SK-N-SH (cell line): Measurements from ENCODE around the gene RNLS. TPM values are rescaled to one million over a fixed set of nuclear protein-coding genes. Genes with fewer than 3 reads are reported as not detected.

Experiments used
- CTCF ChIA-PET: fragments of 300-600, 350-600 bp; formaldehyde crosslinking; extraction: SDS; loops from one replicate; lab custom pipeline; 2021; lab: Yijun Ruan, JAX
- POLR2A ChIA-PET: fragments of 350-600 bp; sonication (Branson Sonifier 250); formaldehyde crosslinking; extraction: SDS; loops from one replicate; lab custom pipeline; 2020; ENCODE audit warnings: antibody characterized with exemption, inconsistent platforms; lab: Yijun Ruan, JAX
- DNase-seq: peaks from one replicate; pipeline ENCODE4 v3.0.0; 2012
- H2AFZ ChIP-seq: fragments of 200-600 bp; sonication (generic); 2 replicates; pipeline ENCODE4 v1.8.1; 2016; ENCODE audit warnings: antibody characterized with exemption, mild to moderate bottlenecking, low read depth
- H3F3A ChIP-seq: fragments of 200-600 bp; sonication (generic); replicated peaks from 2 replicates; pipeline ENCODE3; 2016; ENCODE audit warnings: antibody characterized with exemption, mild to moderate bottlenecking; ENCODE audit not compliant: insufficient read depth
- H3K27ac ChIP-seq, 2 experiments: fragments of 200-500 bp in 1 of 2; fragments of 200-600 bp in 1 of 2; sonication (Bioruptor generic) in 1 of 2; sonication (generic), shearing (Covaris generic) in 1 of 2; 2 replicates each; pipeline versions ENCODE4 v1.5.1 to v1.6.1; 2014 to 2016; ENCODE audit warnings: low read depth in 2 of 2, inconsistent platforms in 1 of 2, low read length in 1 of 2, mild to moderate bottlenecking in 1 of 2, mixed read lengths in 1 of 2
- H3K27me3 ChIP-seq: fragments of 200-600 bp; sonication (generic), shearing (Covaris generic); 2 replicates; pipeline ENCODE4 v1.6.1; 2016; ENCODE audit warnings: mixed run types; ENCODE audit not compliant: insufficient read depth
- H3K36me3 ChIP-seq, 2 experiments: fragments of 200-500 bp in 1 of 2; fragments of 200-600 bp in 1 of 2; sonication (Bioruptor generic) in 1 of 2; sonication (generic) in 1 of 2; replicated peaks in 1 of 2; 2 replicates each; pipeline versions ENCODE3 to v1.5.1; 2014 to 2016; ENCODE audit warnings: low read length in 1 of 2, mild to moderate bottlenecking in 1 of 2; ENCODE audit not compliant: insufficient read depth in 2 of 2, control insufficient read depth in 1 of 2
- H3K4me1 ChIP-seq, 2 experiments: fragments of 200-500 bp in 1 of 2; fragments of 200-600 bp in 1 of 2; sonication (Bioruptor generic) in 1 of 2; sonication (generic), shearing (Covaris generic) in 1 of 2; 2 replicates each; pipeline versions ENCODE4 v1.5.1 to v1.6.1; 2014 to 2016; ENCODE audit warnings: low read depth in 1 of 2, low read length in 1 of 2, mixed run types in 1 of 2; ENCODE audit not compliant: insufficient read depth in 2 of 2, control insufficient read depth in 1 of 2
- H3K4me2 ChIP-seq: fragments of 200-600 bp; sonication (generic), shearing (Covaris generic); 2 replicates; pipeline ENCODE4 v1.6.1; 2017; ENCODE audit warnings: mixed run types
- H3K4me3 ChIP-seq, 2 experiments: fragments of 200-500 bp in 1 of 2; fragments of 200-600 bp in 1 of 2; sonication (Bioruptor generic) in 1 of 2; sonication (generic), shearing (Covaris generic) in 1 of 2; 2 replicates each; pipeline versions ENCODE4 v1.5.1 to v1.8.1; 2014 to 2016; ENCODE audit warnings: low read depth in 2 of 2, inconsistent platforms in 1 of 2, low read length in 1 of 2, mild to moderate bottlenecking in 1 of 2, mixed read lengths in 1 of 2, moderate library complexity in 1 of 2
- H3K79me2 ChIP-seq: fragments of 200-600 bp; sonication (generic); 2 replicates; pipeline ENCODE4 v1.8.1; 2017; ENCODE audit warnings: mild to moderate bottlenecking; ENCODE audit not compliant: insufficient read depth
- H3K9ac ChIP-seq: fragments of 200-600 bp; sonication (generic); 2 replicates; pipeline ENCODE4 v1.6.1; 2017; ENCODE audit warnings: mixed run types
- H3K9me2 ChIP-seq: fragments of 200-600 bp; sonication (generic); 2 replicates; pipeline ENCODE4 v1.6.1; 2017; ENCODE audit warnings: mixed run types
- H3K9me3 ChIP-seq: fragments of 200-600 bp; sonication (generic); 2 replicates; pipeline ENCODE4 v1.6.1; 2017; ENCODE audit warnings: mixed run types, mild to moderate bottlenecking, moderate library complexity
- H4K20me1 ChIP-seq: fragments of 200-600 bp; sonication (generic); 2 replicates; pipeline ENCODE4 v1.6.1; 2017; ENCODE audit warnings: mild to moderate bottlenecking, mixed run types; ENCODE audit not compliant: insufficient read depth
- CHD2 ChIP-seq: fragments of 150-350 bp; IDR thresholded peaks from 2 replicates; pipeline ENCODE4 v1.6.1; 2018; ENCODE audit warnings: low read length; ENCODE audit not compliant: partially characterized antibody
- ELF1 ChIP-seq: IDR thresholded peaks from 2 replicates; pipeline ENCODE4 v1.4.0; 2012
- FOSL2 ChIP-seq: IDR thresholded peaks from 2 replicates; pipeline ENCODE4 v1.4.0; 2012; ENCODE audit warnings: low read depth, mild to moderate bottlenecking, moderate library complexity, borderline replicate concordance
- FOXM1 ChIP-seq: IDR thresholded peaks from 2 replicates; pipeline ENCODE4 v1.4.0; 2012; ENCODE audit warnings: low read depth, mild to moderate bottlenecking
- GABPA ChIP-seq: IDR thresholded peaks from 2 replicates; pipeline ENCODE4 v1.4.0; 2012; ENCODE audit warnings: low read depth, mild to moderate bottlenecking
- GATA2 ChIP-seq: sonication (generic); formaldehyde crosslinking; IDR thresholded peaks from 2 replicates; pipeline ENCODE4 v1.5.0; 2020; ENCODE audit warnings: mild to moderate bottlenecking, missing genetic modification reagents
- JUND ChIP-seq: IDR thresholded peaks from 2 replicates; pipeline ENCODE4 v1.4.0; 2012
- MEF2A ChIP-seq: IDR thresholded peaks from 2 replicates; pipeline ENCODE4 v1.4.0; 2012; ENCODE audit warnings: low read depth, borderline replicate concordance
- MXI1 ChIP-seq: IDR thresholded peaks from 2 replicates; pipeline ENCODE4 v1.6.1; 2012; ENCODE audit warnings: mild to moderate bottlenecking, low read depth, low read length, improper control_type of control experiment
- NRF1 ChIP-seq: IDR thresholded peaks from 2 replicates; pipeline ENCODE4 v1.6.1; 2012; ENCODE audit warnings: low read depth, mild to moderate bottlenecking, low read length
- POLR2AphosphoS5 ChIP-seq: IDR thresholded peaks from 2 replicates; pipeline ENCODE4 v1.6.1; 2012; ENCODE audit warnings: low read depth, low read length
- RAD21 ChIP-seq: IDR thresholded peaks from 2 replicates; pipeline ENCODE4 v1.6.1; 2012; ENCODE audit warnings: mild to moderate bottlenecking, low read length
- RCOR1 ChIP-seq: fragments of 150-350 bp; IDR thresholded peaks from 2 replicates; pipeline ENCODE4 v1.6.1; 2017; ENCODE audit warnings: antibody characterized with exemption, low read length
- RFX5 ChIP-seq: IDR thresholded peaks from 2 replicates; pipeline ENCODE4 v1.6.1; 2012; ENCODE audit warnings: mild to moderate bottlenecking, improper control_type of control experiment, low read length
- RXRA ChIP-seq: IDR thresholded peaks from 2 replicates; pipeline ENCODE4 v1.4.0; 2012; ENCODE audit warnings: low read depth, mild to moderate bottlenecking, borderline replicate concordance
- SMC3 ChIP-seq: IDR thresholded peaks from 2 replicates; pipeline ENCODE4 v1.6.1; 2012; ENCODE audit warnings: low read depth, low read length, improper control_type of control experiment
- TAF1 ChIP-seq: IDR thresholded peaks from 2 replicates; pipeline ENCODE4 v1.6.1; 2012; ENCODE audit warnings: low read depth, mild to moderate bottlenecking, low read length, moderate library complexity, borderline replicate concordance
- TEAD4 ChIP-seq: IDR thresholded peaks from 2 replicates; pipeline ENCODE4 v1.4.0; 2012; ENCODE audit warnings: mild to moderate bottlenecking, borderline replicate concordance; ENCODE audit not compliant: insufficient read depth
- YY1 ChIP-seq: IDR thresholded peaks from 2 replicates; pipeline ENCODE4 v1.4.0; 2012; ENCODE audit warnings: low read depth, mild to moderate bottlenecking
- WGBS: methylation state at CpG from one replicate; pipeline ENCODE4 v1.1.6; 2017; ENCODE audit warnings: low lambda C conversion rate; 5-methylcytosine and 5-hydroxymethylcytosine counted together
- polyA plus RNA-seq, 3 experiments: library from polyadenylated mRNA; depleted of rRNA; stranded (reverse); fragments of >200 nt; gene quantifications; 2 replicates each; pipeline ENCODE4 v1.2.3, GENCODE V29; 2012
- TF ChIP-seq, protein P1 (sequence below): fragments of 150-350 bp; IDR thresholded peaks from 2 replicates; pipeline ENCODE4 v1.6.1; 2017; ENCODE audit warnings: antibody characterized with exemption, low read length, low read depth, borderline replicate concordance
- TF ChIP-seq, protein P2 (sequence below): fragments of 200-600 bp; sonication (generic); IDR thresholded peaks from 2 replicates; pipeline ENCODE4 v1.6.1; 2017; ENCODE audit warnings: antibody characterized with exemption, mild to moderate bottlenecking, moderate library complexity
- TF ChIP-seq, protein P3 (sequence below): IDR thresholded peaks from 2 replicates; pipeline ENCODE4 v1.6.1; 2012; ENCODE audit warnings: mild to moderate bottlenecking, low read depth, low read length, moderate library complexity
- TF ChIP-seq, protein P4 (sequence below): fragments of 150-350 bp; IDR thresholded peaks from 2 replicates; pipeline ENCODE4 v1.6.1; 2016; ENCODE audit warnings: mild to moderate bottlenecking, low read depth, low read length

Gene RNLS
- polyA plus RNA-seq, 1 of the 3 experiments (the other 2 are of a cell fraction) = not detected

DNA sequence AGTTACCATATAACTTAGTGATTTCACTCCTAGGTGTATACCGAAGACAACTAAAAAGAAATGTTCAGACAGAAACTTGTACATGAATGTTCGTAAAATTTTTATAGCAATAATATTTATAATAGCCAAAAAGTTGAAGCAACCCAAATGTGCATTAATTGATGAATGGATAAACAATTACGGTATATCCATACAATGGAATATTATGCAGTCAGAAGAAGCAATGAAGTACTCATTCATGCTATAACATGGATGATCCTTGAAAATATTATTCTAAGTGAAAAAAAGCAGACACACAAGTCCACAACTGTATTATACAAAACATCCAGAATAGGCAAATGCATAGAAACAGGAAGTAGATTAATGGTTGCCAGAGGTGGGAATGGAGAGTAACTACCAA, 183.9 kb downstream of the RNLS start:
- H3K36me3 ChIP-seq = peaks cover 0 to 6% of the 10 kb centered on the region in 2 experiments
- no peaks in the 10 kb centered on the region for H3K79me2 ChIP-seq
- ChIA-PET CTCF (interaction anchor here (1.0 kb wide), 1 partner anchor 10 kb away, joined by 6 read pairs; no protein-coding TSS in a partner anchor), POLR2A (no interaction called here)
- H3K4me1 ChIP-seq = no peaks in the 10 kb centered on the region
- 80% methylated on average over 3 of the region's 3 CpGs for WGBS
- DNase-seq = no peak
- no peaks in the 10 kb centered on the region for H3K27me3 ChIP-seq
- no peak overlapping the region for H3K27ac ChIP-seq
- H3K9me2 ChIP-seq = no peaks in the 10 kb centered on the region
- no peak overlapping the region for H3K4me2 ChIP-seq
- H3K9ac ChIP-seq = no peak overlapping the region
- no peak overlapping the region for H2AFZ ChIP-seq
- TF ChIP-seq JUND (no peak), RAD21 (no peak), MEF2A (no peak), YY1 (no peak), GATA2 (CRISPR knock-in tag) (no peak), NRF1 (no peak), POLR2AphosphoS5 (no peak), FOXM1 (no peak), RFX5 (no peak), GABPA (no peak), ELF1 (no peak), FOSL2 (no peak), CHD2 (no peak), MXI1 (no peak)
- TF ChIP-seq, protein P1, sequence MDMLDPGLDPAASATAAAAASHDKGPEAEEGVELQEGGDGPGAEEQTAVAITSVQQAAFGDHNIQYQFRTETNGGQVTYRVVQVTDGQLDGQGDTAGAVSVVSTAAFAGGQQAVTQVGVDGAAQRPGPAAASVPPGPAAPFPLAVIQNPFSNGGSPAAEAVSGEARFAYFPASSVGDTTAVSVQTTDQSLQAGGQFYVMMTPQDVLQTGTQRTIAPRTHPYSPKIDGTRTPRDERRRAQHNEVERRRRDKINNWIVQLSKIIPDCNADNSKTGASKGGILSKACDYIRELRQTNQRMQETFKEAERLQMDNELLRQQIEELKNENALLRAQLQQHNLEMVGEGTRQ = no peak
- TF ChIP-seq, protein P2, sequence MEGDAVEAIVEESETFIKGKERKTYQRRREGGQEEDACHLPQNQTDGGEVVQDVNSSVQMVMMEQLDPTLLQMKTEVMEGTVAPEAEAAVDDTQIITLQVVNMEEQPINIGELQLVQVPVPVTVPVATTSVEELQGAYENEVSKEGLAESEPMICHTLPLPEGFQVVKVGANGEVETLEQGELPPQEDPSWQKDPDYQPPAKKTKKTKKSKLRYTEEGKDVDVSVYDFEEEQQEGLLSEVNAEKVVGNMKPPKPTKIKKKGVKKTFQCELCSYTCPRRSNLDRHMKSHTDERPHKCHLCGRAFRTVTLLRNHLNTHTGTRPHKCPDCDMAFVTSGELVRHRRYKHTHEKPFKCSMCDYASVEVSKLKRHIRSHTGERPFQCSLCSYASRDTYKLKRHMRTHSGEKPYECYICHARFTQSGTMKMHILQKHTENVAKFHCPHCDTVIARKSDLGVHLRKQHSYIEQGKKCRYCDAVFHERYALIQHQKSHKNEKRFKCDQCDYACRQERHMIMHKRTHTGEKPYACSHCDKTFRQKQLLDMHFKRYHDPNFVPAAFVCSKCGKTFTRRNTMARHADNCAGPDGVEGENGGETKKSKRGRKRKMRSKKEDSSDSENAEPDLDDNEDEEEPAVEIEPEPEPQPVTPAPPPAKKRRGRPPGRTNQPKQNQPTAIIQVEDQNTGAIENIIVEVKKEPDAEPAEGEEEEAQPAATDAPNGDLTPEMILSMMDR = no peak
- H3F3A ChIP-seq = peaks cover 10% of the 10 kb centered on the region
- no peak overlapping the region for H3K4me3 ChIP-seq
- no peaks in the 10 kb centered on the region for H4K20me1 ChIP-seq
- H3K9me3 ChIP-seq = peaks cover 23% of the 10 kb centered on the region; the same call in 1 of the 2 replicates

DNA sequence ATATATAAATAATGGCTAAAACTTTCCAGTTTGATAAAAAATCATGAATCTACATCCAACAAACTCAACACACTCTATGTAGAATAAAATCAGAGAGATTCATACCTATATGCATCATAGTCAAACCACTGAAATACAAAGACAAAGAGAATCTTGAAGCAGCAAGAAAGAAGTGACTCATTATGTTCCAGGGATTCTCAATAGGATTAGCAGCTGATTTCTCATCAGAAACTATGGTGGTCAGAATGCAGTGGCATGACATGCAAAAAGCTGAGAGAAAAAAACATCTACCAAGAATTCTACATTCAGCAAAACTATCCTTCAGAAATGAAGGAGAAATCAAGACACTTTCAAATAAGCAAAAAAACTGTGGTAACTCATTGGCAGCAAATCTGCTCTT, 187.4 kb downstream of the RNLS start:
- H3K9me3 ChIP-seq = peaks cover 23% of the 10 kb centered on the region; the same call in 1 of the 2 replicates
- no peaks in the 10 kb centered on the region for H4K20me1 ChIP-seq
- no peaks in the 10 kb centered on the region for H3K79me2 ChIP-seq
- peaks cover 10% of the 10 kb centered on the region for H3F3A ChIP-seq
- H3K36me3 ChIP-seq = peaks cover 0 to 6% of the 10 kb centered on the region in 2 experiments
- H3K27me3 ChIP-seq = no peaks in the 10 kb centered on the region
- no peak overlapping the region for H3K9ac ChIP-seq
- H3K4me3 ChIP-seq = no peak overlapping the region
- POLR2A ChIA-PET = no interaction called here
- H3K9me2 ChIP-seq = no peaks in the 10 kb centered on the region
- no peak overlapping the region for H2AFZ ChIP-seq
- no peak overlapping the region for H3K27ac ChIP-seq
- H3K4me1 ChIP-seq = no peaks in the 10 kb centered on the region; a peak in 1 of 4 replicates
- DNase-seq = no peak
- no peak overlapping the region for H3K4me2 ChIP-seq
- CTCF ChIA-PET = no interaction called here
- TF ChIP-seq YY1 (no peak), POLR2AphosphoS5 (no peak), TAF1 (no peak), TEAD4 (no peak), SMC3 (no peak), GATA2 (CRISPR knock-in tag) (no peak), RCOR1 (no peak), NRF1 (no peak), JUND (no peak), RXRA (no peak)
- TF ChIP-seq, protein P3, sequence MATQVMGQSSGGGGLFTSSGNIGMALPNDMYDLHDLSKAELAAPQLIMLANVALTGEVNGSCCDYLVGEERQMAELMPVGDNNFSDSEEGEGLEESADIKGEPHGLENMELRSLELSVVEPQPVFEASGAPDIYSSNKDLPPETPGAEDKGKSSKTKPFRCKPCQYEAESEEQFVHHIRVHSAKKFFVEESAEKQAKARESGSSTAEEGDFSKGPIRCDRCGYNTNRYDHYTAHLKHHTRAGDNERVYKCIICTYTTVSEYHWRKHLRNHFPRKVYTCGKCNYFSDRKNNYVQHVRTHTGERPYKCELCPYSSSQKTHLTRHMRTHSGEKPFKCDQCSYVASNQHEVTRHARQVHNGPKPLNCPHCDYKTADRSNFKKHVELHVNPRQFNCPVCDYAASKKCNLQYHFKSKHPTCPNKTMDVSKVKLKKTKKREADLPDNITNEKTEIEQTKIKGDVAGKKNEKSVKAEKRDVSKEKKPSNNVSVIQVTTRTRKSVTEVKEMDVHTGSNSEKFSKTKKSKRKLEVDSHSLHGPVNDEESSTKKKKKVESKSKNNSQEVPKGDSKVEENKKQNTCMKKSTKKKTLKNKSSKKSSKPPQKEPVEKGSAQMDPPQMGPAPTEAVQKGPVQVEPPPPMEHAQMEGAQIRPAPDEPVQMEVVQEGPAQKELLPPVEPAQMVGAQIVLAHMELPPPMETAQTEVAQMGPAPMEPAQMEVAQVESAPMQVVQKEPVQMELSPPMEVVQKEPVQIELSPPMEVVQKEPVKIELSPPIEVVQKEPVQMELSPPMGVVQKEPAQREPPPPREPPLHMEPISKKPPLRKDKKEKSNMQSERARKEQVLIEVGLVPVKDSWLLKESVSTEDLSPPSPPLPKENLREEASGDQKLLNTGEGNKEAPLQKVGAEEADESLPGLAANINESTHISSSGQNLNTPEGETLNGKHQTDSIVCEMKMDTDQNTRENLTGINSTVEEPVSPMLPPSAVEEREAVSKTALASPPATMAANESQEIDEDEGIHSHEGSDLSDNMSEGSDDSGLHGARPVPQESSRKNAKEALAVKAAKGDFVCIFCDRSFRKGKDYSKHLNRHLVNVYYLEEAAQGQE = no peak
- TF ChIP-seq, protein P4, sequence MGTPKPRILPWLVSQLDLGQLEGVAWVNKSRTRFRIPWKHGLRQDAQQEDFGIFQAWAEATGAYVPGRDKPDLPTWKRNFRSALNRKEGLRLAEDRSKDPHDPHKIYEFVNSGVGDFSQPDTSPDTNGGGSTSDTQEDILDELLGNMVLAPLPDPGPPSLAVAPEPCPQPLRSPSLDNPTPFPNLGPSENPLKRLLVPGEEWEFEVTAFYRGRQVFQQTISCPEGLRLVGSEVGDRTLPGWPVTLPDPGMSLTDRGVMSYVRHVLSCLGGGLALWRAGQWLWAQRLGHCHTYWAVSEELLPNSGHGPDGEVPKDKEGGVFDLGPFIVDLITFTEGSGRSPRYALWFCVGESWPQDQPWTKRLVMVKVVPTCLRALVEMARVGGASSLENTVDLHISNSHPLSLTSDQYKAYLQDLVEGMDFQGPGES = no peak
